OCI-LY7 (cell line): Measurements from ENCODE around the gene MUSK. TPM values are rescaled to one million over a fixed set of nuclear protein-coding genes. Genes with fewer than 3 reads are reported as not detected.
"Not testable (repeated sequence)": the region's sequence is repeated elsewhere in the genome, so short reads cannot be mapped to it uniquely, and the experiment has no call there.

Experiments used
- BruUV-seq: library from RNA; stranded (reverse); fragments of 400-500 nt; replicated peaks from 2 replicates; lab custom pipeline; 2021; lab: Mats Ljungman, UMichigan
- CTCF ChIA-PET: fragments of 300-600 bp; sonication (Branson Sonifier 250); formaldehyde crosslinking; loops from one replicate; lab custom pipeline; 2022; ENCODE audit warnings: antibody characterized with exemption; ENCODE audit not compliant: unreplicated experiment; lab: Charles Lee
- POLR2A ChIA-PET: fragments of 300-600 bp; sonication (Branson Sonifier 250); formaldehyde crosslinking; loops from one replicate; lab custom pipeline; 2022; ENCODE audit warnings: antibody characterized with exemption; lab: Charles Lee
- DNase-seq: peaks from one replicate; pipeline ENCODE4 v3.0.0-alpha.2; 2015; ENCODE audit warnings: low spot score
- H2AFZ ChIP-seq: fragments of 200-600 bp; sonication (generic), shearing (Covaris generic); 2 replicates; pipeline ENCODE4 v1.6.1; 2014; ENCODE audit warnings: mild to moderate bottlenecking, antibody characterized with exemption, low read length, moderate library complexity
- H3K27ac ChIP-seq: fragments of 200-600 bp; sonication (generic); 2 replicates; pipeline ENCODE4 v1.5.1; 2014; ENCODE audit warnings: mixed run types, low read depth, mild to moderate bottlenecking, moderate library complexity, low read length, inconsistent platforms; ENCODE audit not compliant: poor library complexity, severe bottlenecking
- H3K36me3 ChIP-seq: fragments of 200-600 bp; sonication (generic); 2 replicates; pipeline ENCODE4 v1.6.1; 2014; ENCODE audit warnings: mild to moderate bottlenecking, antibody characterized with exemption, low read length, moderate library complexity, mixed read lengths; ENCODE audit not compliant: insufficient read depth
- H3K4me1 ChIP-seq: fragments of 200-600 bp; sonication (generic); 2 replicates; pipeline ENCODE4 v1.5.1; 2014; ENCODE audit warnings: mild to moderate bottlenecking, low read length; ENCODE audit not compliant: insufficient read depth, poor library complexity, severe bottlenecking
- H3K4me2 ChIP-seq: fragments of 200-600 bp; sonication (generic); 2 replicates; pipeline ENCODE4 v1.6.1; 2014; ENCODE audit warnings: mild to moderate bottlenecking, low read length
- H3K4me3 ChIP-seq: fragments of 200-600 bp; sonication (generic); 2 replicates; pipeline ENCODE4 v1.5.1; 2014; ENCODE audit warnings: mild to moderate bottlenecking, low read depth, low read length; ENCODE audit not compliant: poor library complexity, severe bottlenecking
- H3K79me2 ChIP-seq: fragments of 200-600 bp; sonication (generic); 2 replicates; pipeline ENCODE4 v1.6.1; 2016; ENCODE audit warnings: low read depth, mild to moderate bottlenecking, low read length, moderate library complexity, mixed read lengths; ENCODE audit not compliant: insufficient read depth
- H3K9me2 ChIP-seq: fragments of 200-600 bp; sonication (generic); 2 replicates; pipeline ENCODE4 v1.6.1; 2016; ENCODE audit warnings: mild to moderate bottlenecking, low read length, mixed read lengths; ENCODE audit not compliant: insufficient read depth
- H3K9me3 ChIP-seq: fragments of 200-600 bp; sonication (generic); 2 replicates; pipeline ENCODE4 v1.6.1; 2014; ENCODE audit warnings: mild to moderate bottlenecking, mixed run types, low read length, mixed read lengths
- H4K20me1 ChIP-seq: fragments of 200-600 bp; sonication (generic); 2 replicates; pipeline ENCODE4 v1.6.1; 2014; ENCODE audit warnings: mild to moderate bottlenecking, antibody characterized with exemption, low read length, moderate library complexity, mixed read lengths; ENCODE audit not compliant: insufficient read depth
- CTCF ChIP-seq: fragments of 200-600 bp; sonication (generic); conservative IDR thresholded peaks from 2 replicates; pipeline ENCODE4 v1.5.1; 2014; ENCODE audit warnings: mild to moderate bottlenecking, antibody characterized with exemption, low read length, moderate library complexity, mixed read lengths
- EZH2phosphoT487 ChIP-seq: fragments of 200-600 bp; sonication (generic); IDR thresholded peaks from 2 replicates; pipeline ENCODE4 v1.6.1; 2018; ENCODE audit warnings: low read depth, borderline replicate concordance, mild to moderate bottlenecking, mixed run types, antibody characterized with exemption, low read length, moderate library complexity, mixed read lengths
- intact Hi-C: fragments of 100-400 bp; cut with micrococcal nuclease; formaldehyde crosslinking; loops from one replicate; pipeline ENCODE4 v1.10.0; 2022; ENCODE audit not compliant: unreplicated experiment
- total RNA-seq, 2 experiments: library from RNA; depleted of rRNA in 1 of 2; stranded (reverse); fragments of >200 nt in 1 of 2; shearing (Covaris generic) in 1 of 2; gene quantifications; 2 replicates each; pipeline ENCODE4 v1.2.3, GENCODE V29; 2014 to 2022

The MUSK gene
- total RNA-seq, 2 experiments from 2014 or later = not detected

GRCh38 chr9:110825950-110826349 lies 157.4 kb downstream of the MUSK start:
- POLR2A ChIA-PET = no interaction called here
- BruUV-seq = no TSS peak

GRCh38 chr9:110826400-110826799 lies 157.8 kb downstream of the MUSK start:
- H3K79me2 ChIP-seq, H3K4me3 ChIP-seq, H2AFZ ChIP-seq, BruUV-seq, H3K9me2 ChIP-seq, H3K4me2 ChIP-seq, POLR2A ChIA-PET, H3K36me3 ChIP-seq, H3K27ac ChIP-seq, intact Hi-C loops, H3K4me1 ChIP-seq, DNase-seq, H4K20me1 ChIP-seq, CTCF ChIA-PET, H3K9me3 ChIP-seq: not testable (repeated sequence)

More at GRCh38 chr9:110825950-110826349, 157.4 kb downstream of the MUSK start:
- Histone ChIP-seq H3K4me3 (no peak overlapping the region), H3K4me1 (no peaks in the 10 kb centered on the region), H3K79me2 (no peaks in the 10 kb centered on the region), H3K9me2 (no peaks in the 10 kb centered on the region), H3K27ac (no peak overlapping the region), H3K9me3 (no peaks in the 10 kb centered on the region), H3K36me3 (no peaks in the 10 kb centered on the region), H3K4me2 (no peak overlapping the region), H2AFZ (no peak overlapping the region), H4K20me1 (no peaks in the 10 kb centered on the region)
- CTCF ChIA-PET = no interaction called here
- DNase-seq = no peak
- TF ChIP-seq CTCF = no peak
- no peak for TF ChIP-seq EZH2phosphoT487
- intact Hi-C loops = no loop called here

- Histone ChIP-seq H3K9me3 (no peaks in the 10 kb centered on the region), H3K36me3 (no peaks in the 10 kb centered on the region), H3K4me2 (no peak overlapping the region), H2AFZ (no peak overlapping the region), H3K9me2 (no peaks in the 10 kb centered on the region), H3K27ac (no peak overlapping the region), H3K4me1 (no peaks in the 10 kb centered on the region), H3K79me2 (no peaks in the 10 kb centered on the region), H3K4me3 (no peak overlapping the region), H4K20me1 (no peaks in the 10 kb centered on the region)
- TF ChIP-seq CTCF (no peak), EZH2phosphoT487 (no peak)
- POLR2A ChIA-PET = no interaction called here
- intact Hi-C loops = no loop called here
- CTCF ChIA-PET = no interaction called here
- no peak for DNase-seq
- no TSS peak for BruUV-seq
Observed at GRCh38 chr9:110828264-110828663, 159.7 kb downstream of the MUSK start.
